Stimulated activated CD8-positive, alpha-beta memory T cell treated with anti-CD3 and anti-CD28 coated beads, Interleukin-7, amount 100 ng/mL, for 4 hours (primary cell): ENCODE results near the gene TAF1B.
A peak's percentile ranks its signal among the peaks of the same experiment; 100 is the strongest.
"Not testable (repeated sequence)": the region's sequence is repeated elsewhere in the genome, so short reads cannot be mapped to it uniquely, and the experiment has no call there.

Experiments
- DNase-seq, 2 donors: peaks; one replicate each; pipeline ENCODE4 v3.0.0-alpha.2; 2020; ENCODE audit warnings: low read depth in 2 of 2

TAF1B gene

GRCh38 chr2:9879455-9880194 is 36.4 kb downstream of the TAF1B start:
- DNase-seq, result no peak

GRCh38 chr2:9883897-9884296 is 40.6 kb downstream of the TAF1B start:
- DNase-seq, result no peak

DNA sequence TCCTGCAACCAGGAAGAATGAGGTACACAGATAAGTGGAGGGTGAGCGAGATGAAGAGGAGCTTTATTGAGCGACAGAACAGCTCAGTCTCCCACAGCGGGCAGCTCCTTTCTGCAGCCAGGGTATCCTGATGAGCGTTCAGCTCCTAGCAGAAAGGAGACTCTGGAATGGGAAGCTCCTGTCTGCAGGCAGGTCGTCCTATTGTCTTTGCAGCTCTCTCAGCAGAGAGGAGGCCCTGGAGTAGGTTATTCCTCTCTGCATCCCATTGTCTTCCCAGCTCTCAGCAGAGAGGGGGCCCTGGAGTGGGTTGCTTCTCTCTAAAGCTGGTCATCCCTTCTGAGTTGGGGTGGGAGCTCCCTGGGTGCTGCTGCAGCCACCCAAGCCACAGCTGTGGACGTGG is 41.2 kb downstream of the TAF1B start:
- DNase-seq, result no peak

GRCh38 chr2:9885036-9885684 is 41.9 kb downstream of the TAF1B start:
- no peak for DNase-seq

GRCh38 chr2:9887513-9887912 is 44.2 kb downstream of the TAF1B start:
- DNase-seq, result no peak

DNA sequence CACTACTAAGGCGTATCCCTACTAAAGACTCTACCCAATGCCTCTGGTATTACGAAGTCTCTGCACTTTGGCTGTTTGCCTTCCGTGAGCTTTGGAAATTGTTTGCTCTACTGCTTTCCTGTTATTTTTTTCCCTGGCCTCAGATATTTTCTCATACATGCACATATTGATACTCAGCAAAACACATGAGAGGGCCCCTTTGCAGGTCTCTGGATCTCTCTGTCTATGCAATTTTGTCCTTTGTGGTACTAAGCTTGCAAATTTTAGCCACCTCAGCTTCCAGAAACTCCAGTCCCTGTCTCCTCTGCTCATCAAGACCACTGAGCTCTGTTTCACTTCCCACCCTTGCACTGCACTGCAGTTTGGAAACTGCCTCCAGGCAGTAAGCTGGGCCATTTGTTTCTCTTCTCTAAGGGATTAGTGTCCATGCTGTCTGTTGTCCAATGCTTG is 46.6 kb downstream of the TAF1B start:
- DNase-seq, result no peak

GRCh38 chr2:9892236-9892635 is 49.0 kb downstream of the TAF1B start:
- DNase-seq, result no peak

- no peak for DNase-seq
These were observed 52.7 kb downstream of the TAF1B start for GRCh38 chr2:9895669-9896590.

DNA sequence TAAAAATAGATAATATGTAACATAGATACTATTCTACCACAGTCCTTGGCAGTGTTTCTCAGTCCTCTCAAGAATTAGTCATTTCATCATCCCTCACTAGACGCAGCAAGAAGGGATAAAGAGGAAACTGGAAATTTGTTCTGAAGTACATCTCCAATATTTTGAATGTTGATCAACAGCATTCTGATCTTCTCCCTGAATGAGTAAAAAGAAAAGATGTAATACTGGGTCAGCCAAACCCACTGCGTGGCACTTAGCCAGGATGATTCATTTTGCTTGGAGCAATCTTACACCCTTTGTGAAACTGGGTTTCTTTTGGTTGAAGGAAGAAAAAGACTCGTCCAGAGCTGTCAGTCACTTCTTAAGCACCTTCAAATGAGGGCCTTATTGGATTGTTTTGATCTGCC is 54.1 kb downstream of the TAF1B start:
- no peak for DNase-seq

DNA sequence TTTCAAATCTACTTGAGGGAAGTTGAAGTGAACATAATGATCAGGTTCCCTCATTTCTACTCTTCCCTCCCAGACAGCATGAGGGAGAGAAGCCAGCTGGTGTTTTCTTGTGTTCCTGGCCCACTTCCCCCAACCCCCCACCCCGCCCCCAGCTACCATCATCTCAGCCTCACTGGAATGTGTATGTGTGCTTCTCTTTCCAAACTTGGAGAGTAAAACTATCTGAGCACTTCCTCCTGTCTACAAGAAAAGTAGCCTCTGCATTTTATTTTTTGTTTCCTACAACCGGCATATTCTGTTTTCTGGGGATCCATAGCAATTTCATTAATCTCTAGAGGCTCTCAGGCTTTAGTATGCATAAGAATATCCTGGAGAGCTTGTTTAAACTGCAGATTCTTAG is 54.6 kb downstream of the TAF1B start:
- DNase-seq, result no peak

DNA sequence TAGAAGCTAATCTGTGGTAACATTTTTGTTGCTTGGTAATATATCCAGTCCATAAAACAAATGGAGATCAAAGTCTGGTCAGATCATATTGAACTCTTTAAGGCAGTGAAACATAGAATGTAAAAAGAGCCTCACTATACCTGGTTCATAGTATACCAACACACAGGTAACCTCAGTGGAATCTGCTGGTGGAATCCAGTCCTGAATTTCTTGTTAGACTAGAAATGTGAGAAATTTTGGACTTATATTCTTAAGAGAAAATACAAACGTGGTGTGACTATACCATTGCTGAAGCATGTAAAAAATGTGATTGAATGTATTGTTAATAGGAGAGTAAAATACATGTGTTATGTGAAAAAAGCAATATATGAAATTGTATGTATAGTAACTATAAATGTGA is 62.1 kb downstream of the TAF1B start:
- no peak for DNase-seq

DNA sequence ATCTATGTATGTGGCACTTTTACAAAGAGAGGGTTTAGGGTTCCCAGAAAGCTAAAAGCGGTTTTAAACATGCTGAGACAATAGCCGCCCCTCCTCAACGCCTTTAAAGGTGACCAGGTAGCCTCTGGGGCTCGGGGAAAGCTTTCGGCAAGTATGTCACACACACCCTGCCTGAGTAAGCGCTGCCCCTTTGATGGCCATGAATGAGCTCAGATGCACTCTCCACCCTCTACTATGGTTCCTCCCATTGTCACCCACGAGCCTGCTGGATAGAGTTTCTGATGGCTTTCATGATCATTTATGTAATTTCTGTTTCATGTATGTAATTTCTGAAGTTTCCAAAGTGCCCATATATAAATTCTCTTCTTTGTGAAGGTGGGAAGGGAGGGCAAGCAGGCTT is 64.1 kb downstream of the TAF1B start:
- DNase-seq, result no peak

- no peak for DNase-seq
These were observed 65.4 kb downstream of the TAF1B start for GRCh38 chr2:9908639-9909038.

DNA sequence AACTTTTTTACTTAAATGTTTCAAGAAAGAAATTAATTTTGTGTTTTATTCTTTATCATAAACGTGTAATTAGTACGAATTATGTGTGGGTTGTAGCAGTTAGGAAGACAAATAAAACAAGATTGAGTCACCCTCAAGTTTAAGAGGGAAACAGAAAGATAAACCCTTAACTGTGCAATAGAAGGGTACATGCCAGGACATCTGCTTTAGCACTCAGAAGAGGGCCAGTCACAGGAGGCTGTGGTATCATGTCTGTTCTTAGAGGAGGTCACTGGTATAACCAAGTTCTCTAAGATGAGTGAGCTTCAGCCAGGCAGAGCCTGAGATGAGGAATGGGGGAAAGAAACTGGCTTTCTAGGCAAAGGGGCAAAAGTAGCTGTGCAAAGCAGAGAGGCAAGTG is 65.8 kb downstream of the TAF1B start:
- no peak for DNase-seq

- DNase-seq, result no peak
These were observed 67.4 kb downstream of the TAF1B start for GRCh38 chr2:9910699-9911098.

DNA sequence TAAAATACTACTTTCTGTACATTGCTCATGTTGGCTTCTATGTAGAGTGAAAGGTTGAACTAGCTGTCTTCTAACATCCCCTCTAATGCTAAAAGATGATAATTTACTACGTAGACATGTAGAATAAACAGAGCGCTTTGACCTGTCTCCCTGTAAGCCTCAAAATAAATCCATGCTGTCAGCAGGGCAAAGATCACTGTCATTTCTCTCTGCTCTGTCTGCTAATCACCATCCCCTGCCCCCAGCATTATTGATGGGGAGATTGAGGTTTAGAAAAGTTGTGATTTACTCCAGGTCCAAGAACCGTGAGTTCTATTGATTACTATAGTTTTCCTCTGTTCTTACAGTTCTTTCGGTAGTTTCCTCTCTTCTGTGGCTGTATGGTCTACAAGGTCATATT is 69.2 kb downstream of the TAF1B start:
- DNase-seq, result no peak

DNA sequence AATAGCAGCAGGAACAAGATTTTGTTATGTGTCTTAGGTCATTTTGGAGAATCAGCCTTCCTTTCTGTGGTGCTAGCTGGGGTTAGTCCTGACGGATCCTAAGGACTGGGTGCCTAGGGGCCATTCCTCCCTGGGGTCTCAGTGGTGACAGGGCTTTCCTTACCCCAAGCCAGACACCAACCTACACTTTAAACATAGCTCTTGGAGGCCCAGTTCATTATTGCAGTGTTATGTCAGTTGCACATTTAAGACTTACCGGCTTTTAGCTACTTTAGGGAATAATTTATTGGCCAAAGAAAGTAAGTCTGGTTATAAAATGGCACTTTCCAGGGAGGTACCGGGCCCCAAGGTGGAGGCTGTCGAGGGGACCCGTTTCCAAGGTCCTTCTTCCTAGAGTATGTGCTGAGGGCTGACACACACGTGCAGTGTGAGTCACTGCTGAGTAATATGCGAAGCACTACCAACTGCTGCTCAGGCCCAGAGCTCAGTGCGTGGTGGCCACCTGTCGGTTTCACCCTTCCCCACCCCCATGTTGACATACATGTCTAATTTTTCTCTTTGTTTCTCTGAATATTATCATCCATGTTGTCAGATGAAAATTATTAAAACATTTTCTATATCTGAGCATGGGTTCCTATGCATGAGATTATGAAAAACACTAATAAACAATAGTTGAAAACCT is 71.3 kb downstream of the TAF1B start:
- DNase-seq, result peak; percentile 7 to 21

DNA sequence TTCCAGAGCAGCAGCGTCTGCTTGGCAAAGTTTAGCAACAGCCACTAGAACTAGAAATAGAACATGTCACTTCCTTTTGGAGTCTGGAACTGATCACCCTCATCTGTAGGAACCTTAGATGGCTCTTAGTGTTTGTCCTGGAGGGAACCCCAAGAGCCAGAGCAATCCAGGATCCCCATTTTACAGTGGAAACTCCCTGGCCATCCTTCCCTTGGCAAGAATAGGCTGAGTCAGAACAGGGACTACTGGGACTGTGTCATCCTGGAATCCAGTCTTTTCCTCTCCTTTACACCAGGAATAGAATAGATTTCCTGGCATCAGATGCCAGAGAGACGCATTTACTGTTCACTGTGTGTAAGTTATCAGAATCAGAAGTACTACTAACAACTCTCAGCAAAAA is 75.0 kb downstream of the TAF1B start:
- DNase-seq, result no peak

GRCh38 chr2:9919512-9919911 is 76.2 kb downstream of the TAF1B start:
- DNase-seq, result no peak

GRCh38 chr2:9927020-9927419 is 83.7 kb downstream of the TAF1B start:
- not testable (repeated sequence) for DNase-seq

GRCh38 chr2:9937258-9937657 is 94.0 kb downstream of the TAF1B start:
- DNase-seq, result no peak

DNA sequence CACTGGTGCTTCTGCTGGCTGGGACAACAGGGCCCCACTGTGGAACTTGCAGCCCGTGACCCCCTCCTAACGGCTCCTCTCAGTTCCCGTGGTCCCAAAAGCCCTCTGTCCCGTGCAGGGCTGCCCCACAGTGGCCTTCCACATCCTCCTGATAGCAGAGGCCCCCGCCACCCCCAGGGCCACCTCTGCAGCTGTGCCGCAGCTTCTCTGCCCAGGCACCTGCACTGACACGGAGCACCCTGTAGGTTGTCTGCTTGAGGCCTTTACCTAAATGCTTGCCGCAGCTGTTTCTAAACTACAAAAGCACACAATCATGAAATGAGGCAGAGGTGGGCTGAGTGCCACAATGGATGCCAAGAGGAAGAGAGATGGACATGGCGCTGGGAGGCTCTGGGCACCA is 94.7 kb downstream of the TAF1B start:
- DNase-seq, result no peak
